Spleen (tissue), 11 donors: ENCODE results near the gene MAG. TPM values are rescaled to one million over a fixed set of nuclear protein-coding genes. Genes with fewer than 3 reads are reported as not detected.

Source experiments
- DNase-seq: peaks from one replicate; pipeline ENCODE4 v3.0.0-alpha.2; 2020
- H3K27ac ChIP-seq, 8 donors: fragments of 200-600 bp; sonication (generic) in 7 of 8; 1 replicate in 4 of 8; 2 replicates in 4 of 8; pipeline versions ENCODE4 v1.5.0 to v1.8.0; 2016 to 2021; ENCODE audit warnings: inconsistent platforms in 4 of 8, mild to moderate bottlenecking in 4 of 8, moderate library complexity in 1 of 8
- H3K27me3 ChIP-seq, 7 donors: fragments of 200-600 bp; sonication (generic) in 6 of 7; replicated peaks in 1 of 7; 1 replicate in 4 of 7; 2 replicates in 3 of 7; pipeline versions ENCODE4 v1.5.0 to v1.8.0; 2016 to 2021; ENCODE audit warnings: inconsistent platforms in 3 of 7, mild to moderate bottlenecking in 1 of 7
- H3K36me3 ChIP-seq, 6 donors: fragments of 200-600 bp; sonication (generic) in 5 of 6; 1 replicate in 4 of 6; 2 replicates in 2 of 6; pipeline versions ENCODE4 v1.5.0 to v1.8.0; 2016 to 2021; ENCODE audit warnings: inconsistent platforms in 2 of 6
- H3K4me1 ChIP-seq, 6 donors: fragments of 200-600 bp; sonication (generic) in 5 of 6; 1 replicate in 3 of 6; 2 replicates in 3 of 6; pipeline versions ENCODE4 v1.5.0 to v1.8.0; 2016 to 2021; ENCODE audit warnings: inconsistent platforms in 3 of 6
- H3K4me3 ChIP-seq, 8 donors: fragments of 200-600 bp; sonication (generic) in 7 of 8; 1 replicate in 4 of 8; 2 replicates in 4 of 8; pipeline versions ENCODE4 v1.5.0 to v1.8.0; 2016 to 2021; ENCODE audit warnings: inconsistent platforms in 4 of 8, mild to moderate bottlenecking in 4 of 8, moderate library complexity in 2 of 8
- H3K9me3 ChIP-seq, 8 donors: fragments of 200-600 bp; sonication (generic) in 7 of 8; 1 replicate in 4 of 8; 2 replicates in 4 of 8; pipeline versions ENCODE4 v1.5.0 to v1.8.0; 2016 to 2021; ENCODE audit warnings: inconsistent platforms in 4 of 8
- CTCF ChIP-seq, 11 experiments: fragments of 200-600 bp in 7 of 11; fragments of 450-650 bp in 4 of 11; sonication (generic) in 4 of 11; IDR thresholded peaks in 8 of 11; conservative IDR thresholded peaks in 3 of 11; 1 replicate in 7 of 11; 2 replicates in 4 of 11; pipeline versions ENCODE4 v1.4.0 to v1.8.0; 2016 to 2021; ENCODE audit warnings: antibody characterized with exemption in 11 of 11, inconsistent platforms in 4 of 11, mild to moderate bottlenecking in 1 of 11
- POLR2A ChIP-seq, 3 donors: fragments of 450-650 bp; IDR thresholded peaks; one replicate each; pipeline ENCODE4 v1.5.1; 2017; ENCODE audit warnings: antibody characterized with exemption in 3 of 3, mild to moderate bottlenecking in 1 of 3
- POLR2AphosphoS5 ChIP-seq, 3 donors: sonication (generic); formaldehyde crosslinking; IDR thresholded peaks; one replicate each; pipeline ENCODE4 v1.5.1; 2017; ENCODE audit warnings: antibody characterized with exemption in 3 of 3
- WGBS, 5 donors: extraction: QIAGEN DNeasy Blood & Tissue Kit in 3 of 5; methylation state at CpG; one replicate each; pipeline versions ENCODE4 v1.1.5 to v1.1.7; 2013 to 2018; 5-methylcytosine and 5-hydroxymethylcytosine counted together
- intact Hi-C: fragments of 100-400 bp; cut with DNase I; formaldehyde crosslinking; loops from one replicate; pipeline ENCODE4 v1.15.0; 2023; ENCODE audit warnings: low total_unique reads
- polyA plus RNA-seq, 3 donors: library from polyadenylated mRNA; stranded (reverse); fragments of 200-250 nt; gene quantifications; one replicate each; pipeline ENCODE4 v1.2.1, GENCODE V29; 2013
- total RNA-seq, 7 donors: library from RNA; depleted of rRNA in 3 of 7; stranded (reverse); fragments of >200 nt in 3 of 7; fragmentation: NEBNext Ultra II Directional in 4 of 7; extraction: Animal tissue kit (Norgen Biotek cat#: 25700) in 4 of 7; gene quantifications; one replicate each; pipeline versions ENCODE4 v1.1.0 to v1.2.1, GENCODE V29; 2016 to 2021
- donor health status: healthy with polysubstance abuse.
- donor health status: DM: no; HTN: no; CAD: no; lungs with moderate emphysema.
- donor health status: DM: no; HTN: no; CAD: no.
- donor health status: Bipolar disorder and iron deficiency.
- donor health status: healthy.
- donor health status: DM: no; HTN: no; CAD: no.
- donor health status: DM: yes; HTN: yes; CAD: no.

MAG gene
- total and polyA plus RNA-seq, 10 donors: 0.07 to 55.2 (median 0.38) TPM; not detected in 2

GRCh38 chr19:35251456-35251855 lies 40.5 kb upstream of the MAG start:
- peak; percentile 30 for DNase-seq
- Histone ChIP-seq H3K9me3 (no peaks in the 10 kb centered on the region), H3K4me1 (peaks cover 13 to 76% (median 42%) of the 10 kb centered on the region in 6 donors), H3K27ac (peak overlapping the region in 1 of 8 donors; percentile 7), H3K36me3 (peaks cover 0 to 37% (median 0%) of the 10 kb centered on the region in 6 donors), H3K27me3 (peaks cover 0 to 38% (median 11%) of the 10 kb centered on the region in 7 donors), H3K4me3 (no peak overlapping the region)
- 79 to 94% (median 90%) methylated on average over 2 of the region's 2 CpGs for WGBS, 5 donors
- intact Hi-C loops: no loop called here
- TF ChIP-seq CTCF (IDR thresholded peaks at IDR 0.05 in 8 of 11, conservative IDR thresholded peaks at IDR 0.05 in 3 of 11) (no peak), POLR2A (IDR thresholded peaks at IDR 0.05) (no peak), POLR2AphosphoS5 (IDR thresholded peaks at IDR 0.05) (no peak)

- Histone ChIP-seq H3K4me3 (no peak overlapping the region), H3K36me3 (peaks cover 0 to 37% (median 0%) of the 10 kb centered on the region in 6 donors), H3K27ac (peak overlapping the region in 6 of 8 donors; percentile 36 to 74 (median 66)), H3K4me1 (peaks cover 5 to 72% (median 40%) of the 10 kb centered on the region in 6 donors), H3K27me3 (peaks cover 0 to 21% (median 8%) of the 10 kb centered on the region in 7 donors), H3K9me3 (no peaks in the 10 kb centered on the region)
- peak; percentile 63 for DNase-seq
- WGBS, 5 donors: 78 to 94% (median 88%) methylated on average over 9 of the region's 9 CpGs
- no peak for TF ChIP-seq POLR2AphosphoS5 (IDR thresholded peaks at IDR 0.05)
- intact Hi-C loops: no loop called here
Measured at GRCh38 chr19:35253316-35254286, 38.4 kb upstream of the MAG start.

GRCh38 chr19:35254341-35255297 lies 37.3 kb upstream of the MAG start:
- peak overlapping the region in 7 of 8 donors; percentile 36 to 74 (median 63) for H3K27ac ChIP-seq
- peak; percentile 49 for DNase-seq
- peaks cover 0 to 11% (median 0%) of the 10 kb centered on the region in 7 donors for H3K27me3 ChIP-seq
- no peaks in the 10 kb centered on the region for H3K9me3 ChIP-seq
- WGBS, 5 donors: 79 to 89% (median 87%) methylated on average over 17 of the region's 17 CpGs
- H3K36me3 ChIP-seq: peaks cover 0 to 42% (median 0%) of the 10 kb centered on the region in 6 donors
- TF ChIP-seq CTCF (IDR thresholded peaks at IDR 0.05 in 8 of 11, conservative IDR thresholded peaks at IDR 0.05 in 3 of 11) (no peak), POLR2AphosphoS5 (IDR thresholded peaks at IDR 0.05) (peak in 2 of 3 donors; percentile 56 to 57)
- peaks cover 0 to 62% (median 30%) of the 10 kb centered on the region in 6 donors for H3K4me1 ChIP-seq
- intact Hi-C loops: no loop called here
- H3K4me3 ChIP-seq: no peak overlapping the region

GRCh38 chr19:35256566-35256965 lies 35.4 kb upstream of the MAG start:
- Histone ChIP-seq H3K27me3 (no peaks in the 10 kb centered on the region), H3K4me1 (peaks cover 0 to 47% (median 20%) of the 10 kb centered on the region in 6 donors), H3K9me3 (no peaks in the 10 kb centered on the region), H3K36me3 (peaks cover 0 to 35% (median 0%) of the 10 kb centered on the region in 6 donors), H3K27ac (peak overlapping the region in 1 of 8 donors; percentile 30), H3K4me3 (no peak overlapping the region)
- no peak for DNase-seq
- 46 to 82% (median 66%) methylated on average over 2 of the region's 2 CpGs for WGBS, 5 donors
- no peak for TF ChIP-seq CTCF (IDR thresholded peaks at IDR 0.05 in 8 of 11, conservative IDR thresholded peaks at IDR 0.05 in 3 of 11)
- no peak for TF ChIP-seq POLR2AphosphoS5 (IDR thresholded peaks at IDR 0.05)
- no peak for TF ChIP-seq POLR2A (IDR thresholded peaks at IDR 0.05)
- intact Hi-C loops: no loop called here
